Activated CD4-positive, alpha-beta T cell treated with anti-CD3 and anti-CD28 coated beads, Interleukin-10, Interleukin-2, amounts not matched to agents 100 ng/mL and 50 ng/mL, durations not matched to agents 16 hours and 8 hours (primary cell): ENCODE measurements around the gene FAM53B.

Source experiments
- DNase-seq: peaks from one replicate; pipeline ENCODE4 v3.0.0-alpha.2; 2020

Gene FAM53B

DNA sequence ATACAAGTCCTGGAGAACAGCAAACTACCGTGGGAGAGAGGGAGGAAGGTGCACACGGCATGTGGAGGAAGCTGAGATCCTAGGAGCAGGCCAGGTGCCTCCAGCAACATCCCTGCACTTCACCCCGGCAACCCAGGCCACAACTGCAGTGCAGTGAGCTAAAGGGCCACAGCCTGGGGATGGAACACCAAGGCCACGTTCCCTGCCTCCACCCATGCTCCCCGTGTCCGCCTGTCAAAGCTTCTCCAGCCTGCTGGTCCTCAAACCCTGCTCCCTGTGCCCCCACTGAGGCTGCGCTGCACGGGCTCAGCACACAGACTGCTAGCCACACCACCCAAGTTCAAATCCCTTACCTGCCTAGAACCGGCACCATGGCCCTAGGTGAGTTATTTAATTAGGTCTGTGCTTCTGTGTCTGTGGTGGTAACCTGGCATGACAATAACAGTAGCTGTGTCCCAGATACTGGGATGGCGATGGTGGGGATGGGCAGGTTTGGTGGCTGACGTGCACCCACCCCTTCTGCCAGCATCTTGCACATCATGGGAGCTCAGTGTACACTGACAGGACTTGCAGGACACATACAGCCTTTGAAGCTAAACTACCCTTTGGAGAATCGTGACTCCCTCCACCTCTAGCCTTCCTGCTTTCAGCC is 85.5 kb downstream of the FAM53B start:
- no peak for DNase-seq

DNA sequence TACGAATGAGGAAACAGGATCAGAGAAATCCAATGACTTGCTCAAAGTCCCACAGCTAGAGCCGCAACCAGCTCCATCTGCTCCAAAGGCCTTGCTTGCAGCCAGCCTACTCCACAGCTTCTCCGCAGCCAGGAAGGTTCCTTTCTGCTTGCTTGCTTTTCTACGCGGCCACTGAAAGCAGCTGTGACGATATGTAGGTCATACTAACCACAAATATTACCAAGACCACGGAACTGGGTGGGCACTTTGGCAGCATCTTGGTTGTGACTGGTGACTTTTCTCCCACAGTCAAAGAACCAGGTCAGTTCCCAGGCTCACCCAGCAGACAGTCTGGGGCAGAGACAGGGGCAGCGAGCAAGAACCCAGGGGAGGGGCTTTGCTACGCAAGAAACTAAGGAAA is 86.4 kb downstream of the FAM53B start:
- DNase-seq, result peak; percentile 50

- DNase-seq, result no peak
Measured at GRCh38 chr10:124656541-124656940, 87.6 kb downstream of the FAM53B start.

- no peak for DNase-seq
Measured at GRCh38 chr10:124656113-124656490, 88.1 kb downstream of the FAM53B start.

- no peak for DNase-seq
Measured at GRCh38 chr10:124655191-124656112, 88.7 kb downstream of the FAM53B start.

GRCh38 chr10:124654686-124655085 is 89.5 kb downstream of the FAM53B start:
- no peak for DNase-seq

DNA sequence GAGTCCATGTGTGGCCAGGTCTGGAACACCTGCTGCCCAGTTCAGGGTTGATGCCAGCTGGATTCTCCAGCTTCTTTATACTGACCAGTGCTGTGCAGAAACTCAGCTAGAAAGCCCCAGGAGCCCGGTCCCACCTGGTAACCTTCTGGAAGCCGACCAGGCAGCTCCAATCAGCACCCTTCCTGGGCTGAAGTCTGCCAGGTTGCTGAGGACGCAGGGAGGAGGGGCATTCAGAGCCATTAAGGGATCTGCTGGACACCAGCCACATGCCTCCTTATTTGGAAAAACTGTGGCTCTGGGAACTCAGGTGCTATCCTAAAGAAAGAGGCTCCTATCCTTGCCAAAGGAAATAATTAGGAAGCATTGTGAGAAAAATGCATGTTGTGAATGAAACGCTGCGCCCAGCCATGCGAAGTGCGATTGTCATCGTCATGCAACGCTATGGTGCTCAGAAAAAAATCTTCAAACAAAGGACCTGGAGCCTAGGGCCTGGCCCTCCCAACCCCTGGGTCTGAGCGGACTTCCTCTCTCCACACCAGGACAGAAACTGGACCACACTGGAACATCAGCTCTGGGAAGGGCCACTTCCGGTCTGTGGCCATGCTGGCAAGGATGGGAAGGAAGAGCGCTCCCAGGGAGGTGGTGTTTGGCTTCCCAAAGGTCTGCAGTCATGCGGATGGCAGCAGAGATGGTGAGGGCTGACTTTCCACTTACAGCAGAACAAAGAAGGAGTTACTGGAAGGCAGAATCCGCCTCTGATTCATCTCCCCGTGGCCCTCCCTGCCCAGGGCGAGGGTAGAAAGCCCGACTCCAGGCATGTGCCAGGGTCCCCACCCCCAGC is 90.1 kb downstream of the FAM53B start:
- DNase-seq, result no peak

GRCh38 chr10:124653311-124653710 is 90.9 kb downstream of the FAM53B start:
- DNase-seq, result no peak

DNA sequence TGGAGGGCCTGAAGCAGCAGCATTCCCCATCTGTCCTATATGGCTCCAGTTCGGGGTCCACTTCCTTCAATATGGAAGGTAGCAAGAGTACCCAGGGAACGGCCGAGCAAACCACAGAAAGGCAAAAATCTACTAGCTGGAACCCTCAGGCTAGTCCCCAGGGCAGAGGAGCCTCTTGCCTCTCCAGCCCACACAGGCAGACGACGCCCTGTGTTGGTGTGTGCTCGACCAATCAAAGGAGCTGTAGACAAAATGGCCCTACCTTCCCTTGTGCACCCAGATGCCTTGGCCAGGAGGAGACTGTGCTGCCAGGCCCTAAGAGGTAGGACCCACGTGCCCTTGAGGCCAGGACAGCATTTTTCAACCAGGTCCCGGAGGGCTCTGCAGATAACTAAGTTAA is 91.5 kb downstream of the FAM53B start:
- no peak for DNase-seq

- no peak for DNase-seq
Measured at GRCh38 chr10:124652200-124652599, 92.0 kb downstream of the FAM53B start.

DNA sequence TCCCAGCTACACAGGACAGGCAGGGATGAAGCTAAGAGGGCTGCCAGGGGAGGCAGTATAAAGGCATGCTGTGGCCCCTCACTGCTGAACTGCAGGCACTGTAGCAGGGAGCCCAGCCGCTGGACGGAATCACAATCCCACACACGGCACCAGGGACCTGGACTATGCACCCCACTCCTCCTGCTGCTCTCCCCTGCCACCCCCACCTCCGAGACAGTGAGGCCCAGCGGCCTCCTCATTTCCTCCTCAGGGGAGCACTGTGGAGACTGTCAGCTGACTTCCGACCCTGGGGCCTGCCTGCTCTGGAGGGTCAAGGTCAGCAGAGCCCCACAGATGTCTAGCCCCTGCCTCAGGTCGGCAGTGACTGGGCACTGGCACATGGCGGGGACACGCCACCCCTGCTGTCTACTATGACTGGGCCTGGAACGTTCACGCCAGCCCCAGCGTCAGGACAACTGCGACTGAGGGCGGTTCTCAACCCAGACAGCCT is 92.7 kb downstream of the FAM53B start:
- DNase-seq, result no peak

- DNase-seq, result peak; percentile 66
Measured at GRCh38 chr10:124650820-124651401, 93.3 kb downstream of the FAM53B start.

DNA sequence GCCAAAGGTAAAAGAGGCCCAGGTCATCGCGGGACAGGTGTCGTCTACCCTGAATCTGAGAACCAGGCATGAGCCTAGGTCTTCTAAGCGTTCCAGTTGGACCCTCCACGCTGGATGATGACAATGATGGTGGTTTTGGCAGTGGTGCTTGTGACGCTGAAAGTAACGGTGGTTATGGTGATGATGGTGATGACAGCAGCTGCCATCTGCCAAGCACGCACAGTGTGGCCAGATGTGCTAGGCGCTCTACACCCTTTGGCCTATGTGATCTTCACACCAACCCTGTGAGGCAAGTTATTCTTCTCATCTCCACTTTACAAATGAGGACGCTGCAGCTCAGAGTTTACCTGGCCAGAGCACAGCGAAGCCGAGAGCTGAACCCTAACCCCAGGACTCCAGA is 93.9 kb downstream of the FAM53B start:
- DNase-seq, result peak; percentile 17

DNA sequence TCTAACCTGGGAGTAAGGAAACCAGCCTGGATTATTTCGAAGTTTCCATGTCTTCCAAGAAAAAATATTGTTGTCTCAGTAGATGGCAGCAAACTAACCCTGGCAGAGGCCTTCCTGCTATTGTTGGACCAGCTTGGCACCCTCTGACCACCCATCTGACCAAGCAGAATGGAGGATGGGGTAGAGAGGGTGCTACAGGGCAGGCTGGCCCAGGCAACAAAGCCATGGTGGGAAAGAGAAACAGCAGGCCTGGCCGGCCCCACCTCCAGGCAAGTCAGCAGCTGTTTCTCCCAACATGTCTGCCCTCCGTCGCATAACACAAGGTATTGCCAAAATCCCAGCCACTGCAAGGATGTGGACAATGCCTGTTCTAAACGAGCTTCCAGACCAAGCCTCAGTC is 95.0 kb downstream of the FAM53B start:
- no peak for DNase-seq

DNA sequence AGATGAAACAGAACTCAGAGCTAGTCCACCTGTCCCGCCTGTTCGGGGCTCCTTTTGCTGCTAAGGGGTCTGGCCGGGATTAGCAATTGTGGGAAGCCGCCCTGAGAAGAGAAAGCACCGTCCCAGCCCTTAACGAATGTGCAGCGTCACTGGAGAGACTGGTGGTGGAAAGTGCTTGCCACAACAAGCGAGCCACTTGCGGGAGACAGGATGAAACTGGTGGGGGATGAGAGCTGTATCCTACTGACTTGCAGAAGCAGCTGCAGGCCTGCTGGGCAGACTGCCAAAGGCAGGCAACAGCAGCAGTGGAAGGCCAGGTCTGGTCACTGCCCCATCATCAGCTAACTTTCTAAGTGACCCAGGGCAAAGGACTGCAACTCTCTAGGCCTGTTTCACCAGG is 95.4 kb downstream of the FAM53B start:
- DNase-seq, result peak; percentile 74

- no peak for DNase-seq
Measured at GRCh38 chr10:124648131-124648475, 96.1 kb downstream of the FAM53B start.

GRCh38 chr10:124647421-124648130 is 96.6 kb downstream of the FAM53B start:
- DNase-seq, result peak; percentile 87

- no peak for DNase-seq
Measured at GRCh38 chr10:124646483-124647352, 97.5 kb downstream of the FAM53B start.

GRCh38 chr10:124645467-124646095 is 98.6 kb downstream of the FAM53B start:
- no peak for DNase-seq

- no peak for DNase-seq
Measured at GRCh38 chr10:124644771-124645415, 99.3 kb downstream of the FAM53B start.
